Medulla oblongata (tissue), 1 donor: ENCODE results near the gene GRAP2.
"Not testable (repeated sequence)": the region's sequence is repeated elsewhere in the genome, so short reads cannot be mapped to it uniquely, and the experiment has no call there.

Source experiments
- DNase-seq: peaks from one replicate; pipeline ENCODE4 v3.0.0-alpha.2; 2015; ENCODE audit errors: extremely low spot score

The GRAP2 gene

GRCh38 chr22:39897841-39898240, 3.0 kb upstream of the GRAP2 start:
- no peak for DNase-seq

- peak; percentile 45 for DNase-seq
These were observed 1.9 kb upstream of the GRAP2 start for GRCh38 chr22:39898997-39899396.

GRCh38 chr22:39901565-39902146, 772 bp downstream of the GRAP2 start:
- no peak for DNase-seq

- DNase-seq, result not testable (repeated sequence)
These were observed 3.1 kb downstream of the GRAP2 start for GRCh38 chr22:39904024-39904423.

GRCh38 chr22:39904862-39905261, 4.0 kb downstream of the GRAP2 start:
- no peak for DNase-seq

GRCh38 chr22:39905687-39906086, 4.8 kb downstream of the GRAP2 start:
- no peak for DNase-seq

- no peak for DNase-seq
These were observed 5.3 kb downstream of the GRAP2 start for GRCh38 chr22:39906207-39906606.

GRCh38 chr22:39907047-39907446, 6.2 kb downstream of the GRAP2 start:
- DNase-seq, result no peak

- no peak for DNase-seq
These were observed 6.8 kb downstream of the GRAP2 start for GRCh38 chr22:39907605-39908097.

- no peak for DNase-seq
These were observed 7.3 kb downstream of the GRAP2 start for GRCh38 chr22:39908136-39908535.

GRCh38 chr22:39908737-39909136, 7.9 kb downstream of the GRAP2 start:
- DNase-seq, result no peak

GRCh38 chr22:39910876-39911613, 10.2 kb downstream of the GRAP2 start:
- DNase-seq, result no peak

GRCh38 chr22:39913321-39913720, 12.4 kb downstream of the GRAP2 start:
- DNase-seq, result no peak

GRCh38 chr22:39913886-39914285, 13.0 kb downstream of the GRAP2 start:
- DNase-seq, result no peak

- no peak for DNase-seq
These were observed 13.7 kb downstream of the GRAP2 start for GRCh38 chr22:39914584-39914983.

GRCh38 chr22:39915295-39915726, 14.4 kb downstream of the GRAP2 start:
- DNase-seq, result peak; percentile 62

GRCh38 chr22:39916496-39916895, 15.6 kb downstream of the GRAP2 start:
- DNase-seq, result peak; percentile 72

- DNase-seq, result no peak
These were observed 16.3 kb downstream of the GRAP2 start for GRCh38 chr22:39917197-39917643.

- DNase-seq, result no peak
These were observed 17.1 kb downstream of the GRAP2 start for GRCh38 chr22:39917776-39918495.

- no peak for DNase-seq
These were observed 19.4 kb downstream of the GRAP2 start for GRCh38 chr22:39920134-39920743.

GRCh38 chr22:39923696-39924095, 22.8 kb downstream of the GRAP2 start:
- DNase-seq, result no peak

GRCh38 chr22:39924286-39924685, 23.4 kb downstream of the GRAP2 start:
- DNase-seq, result no peak
